Cerebellar nuclear complex (tissue), 1 donor: Measurements from ENCODE around the gene NR5A2.

Experiments used
- DNase-seq, 2 experiments: peaks; one replicate each; lab custom pipeline; 2025; lab: John Stamatoyannopoulos, UW

The NR5A2 gene

GRCh38 chr1:200073286-200073637 lies 45.8 kb downstream of the NR5A2 start:
- DNase-seq = no peak

DNA sequence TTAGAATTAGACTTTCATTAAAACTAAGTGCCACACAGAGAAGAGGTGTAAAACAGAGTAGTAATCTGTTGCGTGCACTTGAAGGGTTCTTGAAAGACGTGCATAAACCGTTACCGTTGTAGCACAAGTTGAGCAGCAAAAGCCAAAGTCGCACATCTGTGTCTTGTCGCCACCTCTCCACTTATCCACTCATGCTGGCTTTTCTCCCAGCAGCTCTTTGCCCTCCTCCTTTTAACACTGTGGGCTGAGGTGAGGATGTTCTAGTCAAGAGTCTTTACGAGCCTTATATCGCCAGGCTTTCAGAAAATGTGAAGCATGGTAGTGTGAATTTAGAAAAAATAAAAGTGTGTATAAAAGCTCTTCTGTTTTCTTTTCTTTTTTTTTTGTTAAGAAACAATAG lies 48.0 kb downstream of the NR5A2 start:
- no peak for DNase-seq

DNA sequence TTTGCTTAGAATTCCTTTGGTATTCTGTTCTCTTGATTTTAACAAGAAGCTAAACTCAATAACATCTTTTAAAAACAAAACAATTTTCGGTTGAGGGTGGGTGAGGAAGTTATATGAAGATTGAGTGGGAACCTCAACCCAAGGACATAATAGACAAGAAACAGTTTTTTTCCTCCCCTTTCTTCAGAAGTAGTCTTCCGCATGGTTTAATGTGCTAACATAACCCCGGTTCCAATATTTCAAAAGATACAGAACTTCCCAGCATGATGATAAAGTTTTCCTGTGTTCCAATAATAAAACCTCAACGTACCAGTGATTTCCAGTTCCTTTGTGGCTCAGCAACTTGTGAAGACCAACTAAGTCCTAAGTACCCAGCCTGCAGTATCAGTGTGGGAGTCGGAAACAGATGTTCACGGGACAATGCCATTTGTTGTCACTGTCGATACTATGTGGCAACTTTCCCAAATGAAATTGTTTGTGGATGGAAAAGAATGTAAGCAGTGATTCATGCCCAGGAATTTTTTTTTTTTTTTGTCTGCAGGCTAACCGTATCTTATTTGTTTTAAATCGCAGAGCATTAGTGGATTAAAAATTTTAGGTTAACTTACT lies 48.5 kb downstream of the NR5A2 start:
- no peak for DNase-seq

DNA sequence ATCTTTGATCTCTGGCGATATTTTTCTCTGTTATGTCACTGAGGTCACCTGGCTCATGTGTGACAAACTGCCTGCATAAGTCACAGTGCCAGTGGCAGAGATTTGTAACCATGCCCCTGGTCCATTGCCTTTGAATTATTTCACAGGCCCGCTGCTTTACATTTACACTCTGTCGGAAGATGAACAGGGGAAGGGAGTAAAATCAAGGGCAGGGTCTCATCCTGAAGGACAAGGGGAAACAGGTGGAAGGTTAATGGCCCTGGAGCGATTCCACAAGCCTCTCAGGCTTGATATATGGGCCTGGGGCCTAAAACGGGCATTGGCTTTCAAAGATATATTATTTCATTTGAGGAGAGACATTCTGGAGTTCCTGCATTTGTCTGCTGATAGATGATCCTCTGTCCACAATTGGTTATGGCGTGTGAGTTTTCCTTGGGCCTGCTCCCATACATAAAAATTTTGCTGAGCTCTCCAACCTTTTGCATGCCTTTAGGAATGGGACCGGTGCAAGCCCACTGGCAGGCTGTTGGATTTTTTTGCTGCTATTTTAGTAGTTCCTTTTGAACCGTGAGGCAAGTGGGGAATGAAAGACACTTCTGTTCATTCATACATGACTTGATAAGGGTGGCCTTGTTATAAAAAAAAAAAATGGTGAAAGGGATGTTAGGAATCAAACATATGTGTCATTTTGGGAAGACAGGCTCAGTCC lies 51.9 kb downstream of the NR5A2 start:
- DNase-seq = no peak

GRCh38 chr1:200081151-200081968 lies 53.9 kb downstream of the NR5A2 start:
- DNase-seq = no peak

DNA sequence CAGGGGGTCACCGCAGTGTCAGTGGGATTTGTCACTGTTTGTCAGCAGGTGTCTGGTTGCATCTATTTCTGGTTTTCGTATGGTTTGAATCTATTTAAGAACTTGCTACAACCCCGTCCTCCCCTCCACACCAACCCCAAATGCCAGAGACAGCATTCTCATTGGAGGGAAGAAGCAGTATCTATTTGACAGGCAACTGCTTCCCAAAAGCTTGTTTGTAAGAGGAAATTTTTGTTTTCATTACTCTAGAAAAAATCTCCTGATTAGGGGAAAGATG lies 54.4 kb downstream of the NR5A2 start:
- no peak for DNase-seq

DNA sequence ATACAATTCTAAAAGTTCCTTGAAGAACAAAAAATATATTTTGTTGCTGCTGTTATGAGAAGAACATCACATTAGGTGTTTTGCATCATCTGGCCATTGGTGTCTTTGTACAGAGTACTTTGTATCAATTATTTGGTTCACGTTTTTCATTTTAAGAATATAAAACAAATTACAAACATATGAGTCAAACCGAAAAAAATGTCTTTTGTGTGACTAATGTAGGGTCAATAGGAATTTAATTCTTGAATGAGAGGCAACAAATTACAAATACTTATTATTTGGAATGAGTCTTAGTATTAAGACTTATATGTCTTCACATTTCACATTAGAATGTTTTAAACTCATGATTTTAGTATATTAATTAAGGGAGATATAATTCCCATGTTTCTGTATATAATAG lies 54.8 kb downstream of the NR5A2 start:
- no peak for DNase-seq

DNA sequence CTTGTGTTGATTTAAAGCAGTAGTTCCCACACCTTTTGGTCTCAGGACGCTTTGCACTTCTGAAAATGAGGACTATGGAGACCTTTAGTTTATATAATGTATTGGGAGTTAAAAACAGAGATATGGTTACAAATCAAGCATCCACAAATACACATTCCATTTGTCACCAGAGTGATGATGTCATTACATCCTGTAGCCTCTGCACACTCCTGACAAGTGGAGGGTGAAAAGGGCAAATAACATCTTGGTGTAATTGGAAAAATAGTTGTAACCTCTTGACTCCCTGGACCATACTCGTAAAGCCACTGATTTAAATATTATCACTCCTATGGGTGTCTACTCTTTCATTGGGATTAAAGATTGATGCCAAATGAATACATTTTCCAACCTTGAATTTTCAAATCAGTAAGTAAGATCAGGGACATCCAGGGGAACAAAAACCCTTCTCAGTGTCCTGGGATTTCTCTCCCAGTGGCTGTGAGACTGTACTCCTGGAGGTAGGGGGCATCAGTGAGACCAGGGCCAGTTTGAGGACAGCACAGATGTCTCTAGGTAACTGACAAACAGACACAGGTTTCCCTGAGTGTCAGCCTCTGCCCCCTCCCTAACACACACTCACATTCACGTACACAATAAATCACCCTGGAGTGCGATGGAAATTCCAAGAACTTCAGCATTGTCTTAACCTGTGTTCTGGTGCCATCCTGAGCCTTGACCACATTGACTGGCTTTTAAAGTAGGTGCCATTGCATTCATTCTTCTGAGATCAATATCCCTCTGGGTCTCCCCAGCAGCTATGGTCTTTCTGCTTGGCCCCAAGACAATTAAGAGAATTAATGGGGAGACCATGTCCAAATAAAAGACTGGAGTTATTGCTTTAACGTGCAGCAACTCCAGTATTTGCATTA lies 63.0 kb downstream of the NR5A2 start:
- DNase-seq = no peak

- DNase-seq = no peak
These were observed 67.6 kb downstream of the NR5A2 start for GRCh38 chr1:200095057-200095577.

GRCh38 chr1:200096774-200097173 lies 69.3 kb downstream of the NR5A2 start:
- no peak for DNase-seq

GRCh38 chr1:200099040-200099439 lies 71.5 kb downstream of the NR5A2 start:
- no peak for DNase-seq

DNA sequence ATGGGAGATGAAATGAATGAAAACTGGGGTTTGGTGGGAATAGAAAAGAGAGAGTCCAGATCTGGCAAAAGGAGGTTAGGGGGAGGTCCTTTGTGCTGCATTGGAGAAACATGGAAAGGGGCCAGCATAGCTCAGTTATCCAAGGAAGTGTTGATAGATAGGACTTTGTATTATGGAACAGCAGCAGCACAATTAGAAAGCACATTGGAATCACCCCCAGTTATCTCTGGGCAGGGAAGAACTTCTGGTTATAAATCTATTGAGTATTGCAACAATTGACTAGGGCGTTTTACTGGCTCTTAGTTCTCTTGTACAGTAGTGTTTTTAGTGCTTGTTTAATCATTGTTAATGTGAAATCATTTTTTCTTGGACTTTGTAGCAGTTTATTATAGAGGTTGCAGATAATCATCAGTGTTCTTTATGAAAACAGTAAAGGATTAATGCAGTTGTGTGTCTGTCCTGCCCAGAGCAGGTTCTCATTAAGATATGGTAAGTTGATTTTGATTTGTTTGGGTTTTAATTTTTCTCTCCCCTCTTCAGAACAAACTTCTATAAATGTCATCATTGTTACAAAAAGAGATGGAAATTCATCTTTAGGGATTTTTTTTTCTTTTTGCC lies 76.6 kb downstream of the NR5A2 start:
- no peak for DNase-seq

DNA sequence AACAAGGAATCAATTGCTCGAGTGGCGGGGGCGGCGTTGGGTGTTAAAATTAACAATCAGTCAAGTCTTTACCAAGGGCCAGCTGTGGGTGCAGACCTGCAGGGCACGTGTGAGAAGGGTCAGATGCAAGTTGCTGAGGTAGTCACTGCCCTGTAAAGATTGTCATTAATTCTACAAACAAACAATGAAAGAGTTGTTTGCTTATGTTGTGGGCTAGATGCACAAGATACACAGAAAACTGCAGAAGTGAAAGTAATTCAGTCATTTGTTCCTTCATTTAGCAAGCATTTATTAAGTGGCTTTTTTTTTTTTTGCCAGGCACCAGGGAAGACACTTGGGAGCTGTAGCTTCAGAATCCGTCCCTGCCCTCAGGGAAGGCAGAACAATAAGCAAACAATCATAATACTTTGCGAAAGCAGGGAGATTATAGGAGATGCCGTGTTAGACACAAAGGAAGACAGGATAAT lies 79.5 kb downstream of the NR5A2 start:
- DNase-seq = no peak

DNA sequence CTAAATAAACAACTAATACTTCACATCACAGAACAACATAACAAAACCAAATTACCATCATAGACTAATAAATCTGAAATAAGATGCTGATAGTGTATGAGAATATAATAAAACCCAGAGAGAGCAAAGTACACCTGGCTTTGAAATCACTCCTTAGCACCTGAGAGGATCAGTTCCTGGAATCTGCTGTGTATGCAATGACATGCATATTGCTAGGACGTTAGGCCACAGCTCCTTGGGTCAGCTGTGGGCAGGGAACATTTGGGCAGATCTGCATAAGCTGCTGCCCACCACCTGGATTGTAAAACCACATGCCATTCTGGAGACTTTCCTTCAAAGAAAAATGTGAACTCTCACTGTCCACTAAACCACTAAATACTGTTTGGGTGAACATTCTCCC lies 81.1 kb downstream of the NR5A2 start:
- no peak for DNase-seq

DNA sequence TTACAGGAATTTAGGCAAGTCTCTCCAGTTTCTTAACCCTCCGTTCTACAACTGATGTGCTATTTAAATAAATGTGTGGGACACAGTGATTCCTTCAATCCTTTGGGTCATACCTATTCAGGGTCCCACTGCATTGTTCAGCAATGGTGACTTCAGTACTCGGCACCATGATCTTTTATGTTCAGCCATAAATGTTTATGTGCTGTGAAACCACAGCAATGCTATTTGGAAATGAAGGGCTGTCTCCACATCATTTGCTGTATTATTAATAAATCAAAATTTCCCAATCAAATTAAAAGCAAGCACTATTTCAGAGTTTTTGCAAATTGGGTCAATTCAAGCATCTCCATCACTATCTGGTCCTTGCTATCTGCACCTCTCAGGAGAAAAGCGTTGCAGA lies 84.8 kb downstream of the NR5A2 start:
- DNase-seq = no peak

DNA sequence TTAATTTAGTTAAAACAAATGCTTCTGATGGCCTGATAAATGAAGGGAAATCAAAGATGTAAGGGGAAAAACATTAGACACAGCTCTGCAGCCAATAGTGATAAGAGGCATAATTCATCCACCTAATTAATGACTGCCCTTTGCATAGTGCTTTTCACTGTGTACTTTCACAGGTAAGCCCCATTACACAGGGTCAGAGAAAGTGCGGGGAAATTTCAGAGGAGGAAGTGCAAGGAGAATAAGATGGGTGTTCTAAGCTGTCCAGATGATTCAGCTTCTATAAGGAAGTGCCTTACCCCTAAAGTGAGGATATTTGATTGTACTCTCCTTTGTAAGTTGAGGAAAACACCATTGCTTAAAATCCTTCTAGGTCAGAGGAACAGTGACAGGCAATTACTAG lies 88.0 kb downstream of the NR5A2 start:
- no peak for DNase-seq

GRCh38 chr1:200116324-200116723 lies 88.8 kb downstream of the NR5A2 start:
- no peak for DNase-seq

- no peak for DNase-seq
These were observed 91.4 kb downstream of the NR5A2 start for GRCh38 chr1:200118779-200119505.

- no peak for DNase-seq
These were observed 93.9 kb downstream of the NR5A2 start for GRCh38 chr1:200121421-200121820.

DNA sequence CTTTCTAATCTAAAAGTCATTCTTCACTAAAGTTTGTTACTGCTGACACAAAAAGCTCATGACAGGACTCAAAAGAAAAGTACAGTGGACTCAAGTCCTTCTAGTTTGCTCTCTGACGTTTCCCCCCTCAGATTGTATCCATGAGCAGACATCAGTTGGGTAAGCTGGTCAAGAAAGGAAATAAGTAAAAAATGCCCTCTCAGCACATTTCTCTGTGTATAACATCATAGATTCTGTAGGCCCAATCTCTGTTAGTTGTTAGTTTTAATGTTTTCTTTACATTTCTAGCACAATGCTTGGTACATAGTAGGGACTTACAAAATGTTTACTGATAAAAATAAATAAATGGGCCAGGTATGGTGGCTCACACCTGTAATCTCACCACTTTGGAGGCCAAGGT lies 96.8 kb downstream of the NR5A2 start:
- DNase-seq = no peak

DNA sequence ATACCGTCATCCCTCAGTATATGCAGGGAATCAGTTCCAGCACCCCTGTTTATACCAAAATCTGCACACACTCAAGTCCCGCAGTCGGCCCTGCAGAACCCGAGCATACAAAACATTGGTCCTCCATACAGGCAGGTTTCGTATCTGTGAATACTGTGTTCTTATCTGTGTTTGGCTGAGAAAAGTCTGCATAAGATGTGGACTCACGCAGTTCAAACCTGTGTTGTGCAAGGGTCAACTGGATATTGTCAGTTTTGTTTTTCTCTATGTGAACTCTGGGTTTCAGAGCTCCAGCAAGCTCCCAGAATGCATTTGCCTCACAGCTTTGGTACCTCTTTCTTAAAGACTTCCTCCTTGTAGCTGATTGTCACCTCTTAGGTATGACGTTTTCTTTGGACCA lies 100.6 kb downstream of the NR5A2 start:
- DNase-seq = no peak
